Inflammatory macrophage treated with lipopolysaccharide for 4 hours (primary cell): ENCODE data around the gene BMPR1A.

Experiments used
- DNase-seq: peaks from one replicate; pipeline ENCODE4 v3.0.0-alpha.2; 2020

Gene BMPR1A

GRCh38 chr10:86768412-86769062 is 12.1 kb downstream of the BMPR1A start:
- DNase-seq = no peak

DNA sequence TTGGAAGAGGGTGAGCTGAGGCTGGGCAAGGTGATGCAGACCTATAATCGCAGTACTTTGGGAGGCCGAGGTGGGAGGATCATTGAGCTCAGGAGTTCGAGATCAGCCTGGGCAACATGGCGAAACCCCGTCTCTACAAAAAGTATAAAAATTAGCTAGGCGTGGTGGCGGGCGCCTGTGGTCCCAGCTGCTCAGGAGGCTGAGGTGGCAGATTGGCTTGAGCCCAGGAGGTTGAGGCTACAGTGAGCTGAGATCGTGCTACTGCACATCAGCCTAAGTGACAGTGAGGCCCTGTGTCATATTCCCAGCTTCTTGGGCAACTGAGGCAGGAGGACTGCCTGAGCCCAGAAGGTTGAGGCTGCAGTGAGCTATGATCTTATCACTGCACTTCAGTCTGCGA is 13.6 kb downstream of the BMPR1A start:
- DNase-seq = no peak

- no peak for DNase-seq
Observed at GRCh38 chr10:86770412-86770960, 14.1 kb downstream of the BMPR1A start.

GRCh38 chr10:86773498-86773897 is 17.1 kb downstream of the BMPR1A start:
- no peak for DNase-seq

GRCh38 chr10:86775056-86775869 is 18.8 kb downstream of the BMPR1A start:
- DNase-seq = no peak

DNA sequence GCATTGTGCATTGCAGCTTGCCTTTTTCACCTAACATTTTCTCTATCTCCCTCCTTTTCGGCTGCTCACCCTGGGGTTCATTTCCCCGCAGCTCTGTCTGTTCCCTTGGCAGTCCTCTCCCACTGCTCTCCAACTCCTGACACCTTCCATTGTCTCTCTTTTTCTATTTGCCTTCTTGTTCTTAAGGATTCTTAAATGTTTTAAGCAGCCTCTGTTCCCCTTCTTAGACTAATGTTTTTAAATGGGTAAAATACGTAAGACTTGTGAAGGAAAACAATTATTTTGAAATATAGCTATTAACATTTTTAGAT is 19.4 kb downstream of the BMPR1A start:
- no peak for DNase-seq

DNA sequence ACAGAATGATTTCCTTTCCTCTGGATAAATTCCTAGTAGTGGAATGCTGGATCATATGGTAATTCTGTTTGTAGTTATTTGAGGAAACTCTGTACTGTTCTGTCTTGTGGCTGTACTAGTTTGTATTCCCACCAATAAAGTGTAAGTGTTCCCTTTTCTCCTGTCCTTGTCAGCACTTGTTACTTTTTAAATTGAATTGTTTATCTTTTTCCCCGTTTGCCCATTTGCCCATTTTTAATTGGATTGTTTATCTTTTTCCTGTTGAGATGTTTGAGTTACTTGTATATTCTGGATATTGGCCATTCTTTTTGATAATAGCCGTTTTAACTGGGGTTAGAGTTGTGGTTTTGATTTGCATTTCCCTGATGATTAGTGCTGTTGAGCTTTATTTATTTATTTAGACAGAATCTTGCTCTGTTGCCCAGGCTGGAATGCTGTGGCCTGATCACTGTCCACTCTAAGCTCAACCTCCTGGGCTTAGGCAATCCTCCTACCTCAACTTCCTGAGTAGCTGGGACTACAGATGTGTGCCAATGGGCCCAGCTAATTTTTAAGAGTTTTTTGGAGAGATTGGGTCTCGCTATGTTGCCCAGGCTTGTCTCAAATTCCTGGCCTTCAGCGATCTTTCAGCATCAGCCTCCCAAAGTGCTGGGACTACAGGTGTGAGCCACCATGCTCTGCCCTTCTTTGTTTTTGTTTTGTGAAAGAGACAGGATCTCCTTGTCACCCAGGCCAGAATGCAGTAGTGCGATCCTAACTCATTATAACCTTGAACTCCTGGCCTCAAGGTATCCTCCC is 23.0 kb downstream of the BMPR1A start:
- DNase-seq = no peak

- no peak for DNase-seq
Observed at GRCh38 chr10:86782701-86783418, 26.4 kb downstream of the BMPR1A start.

DNA sequence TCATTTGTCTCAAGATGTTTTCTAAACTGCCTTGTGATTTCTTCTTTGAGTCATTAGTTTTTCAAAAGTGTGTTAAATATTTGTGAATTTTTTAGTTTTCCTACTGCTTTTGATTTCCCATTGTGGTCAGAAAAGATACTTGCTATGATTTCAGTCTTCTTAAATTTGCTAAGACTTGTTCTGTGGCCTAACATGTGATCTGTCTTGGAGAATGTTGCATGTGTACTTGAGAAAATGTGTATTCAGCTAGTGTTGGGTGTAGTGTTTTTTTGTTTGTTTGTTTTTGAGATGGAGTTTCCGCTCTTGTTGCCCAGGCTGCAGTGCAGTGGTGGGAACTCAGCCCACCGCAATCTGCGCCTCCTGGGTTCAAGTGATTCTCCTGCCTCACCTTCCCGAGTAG is 28.6 kb downstream of the BMPR1A start:
- no peak for DNase-seq

DNA sequence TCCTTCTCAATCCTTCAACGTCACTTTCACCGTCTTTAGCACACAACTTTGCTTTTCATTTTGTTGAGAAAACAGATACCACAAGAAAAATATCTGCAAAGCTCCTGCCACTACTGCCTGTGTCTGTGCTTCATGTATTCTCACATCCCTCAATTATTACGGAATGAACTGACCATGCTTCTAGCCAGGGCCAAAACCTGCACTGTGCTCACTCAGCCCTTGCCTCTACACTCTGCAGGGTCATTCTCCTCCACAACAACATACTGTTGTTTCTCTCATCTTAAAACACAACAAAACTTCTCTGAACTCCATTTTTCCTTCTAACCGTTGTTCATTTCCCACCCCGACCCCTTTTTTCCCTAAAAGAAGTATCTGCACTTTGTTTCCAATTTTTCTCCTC is 29.5 kb downstream of the BMPR1A start:
- no peak for DNase-seq

DNA sequence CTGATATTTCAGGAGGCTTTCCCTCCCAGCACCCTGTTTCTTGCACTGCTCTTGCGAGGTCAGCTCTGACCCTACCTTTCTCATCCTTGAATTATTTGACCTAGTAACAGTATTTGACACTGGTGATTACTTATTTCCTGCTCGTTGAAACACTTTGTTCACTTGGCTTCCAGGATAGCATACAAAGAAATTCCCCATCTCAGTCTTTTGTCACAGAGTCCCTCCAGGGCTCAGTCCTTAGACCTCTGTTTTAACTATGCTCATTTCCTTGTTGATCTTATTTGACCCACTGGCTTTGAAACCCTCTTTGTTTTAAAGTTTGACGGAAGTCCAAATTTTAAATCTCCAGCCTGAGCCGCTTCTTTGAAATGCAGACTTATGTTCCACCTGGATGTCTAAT is 29.9 kb downstream of the BMPR1A start:
- DNase-seq = no peak

DNA sequence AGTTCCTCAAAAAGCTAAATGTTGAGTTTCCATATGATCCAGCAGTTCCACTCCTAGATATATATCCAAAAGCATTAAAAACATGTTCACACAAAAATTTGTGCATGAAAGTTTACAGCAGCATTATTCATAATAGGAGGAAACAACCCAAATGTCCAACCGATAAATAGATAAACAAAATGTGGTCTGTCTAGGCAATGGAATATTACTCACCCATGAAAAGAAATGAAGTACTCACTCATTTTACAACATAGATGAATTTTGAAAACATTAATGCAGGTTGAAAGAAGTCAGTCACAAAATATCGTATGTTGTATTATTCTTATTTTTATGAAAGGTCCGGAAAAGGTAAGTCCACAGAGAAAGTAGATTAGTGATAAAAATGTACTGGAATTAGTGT is 34.0 kb downstream of the BMPR1A start:
- DNase-seq = no peak

- DNase-seq = no peak
Observed at GRCh38 chr10:86792461-86793167, 36.2 kb downstream of the BMPR1A start.

DNA sequence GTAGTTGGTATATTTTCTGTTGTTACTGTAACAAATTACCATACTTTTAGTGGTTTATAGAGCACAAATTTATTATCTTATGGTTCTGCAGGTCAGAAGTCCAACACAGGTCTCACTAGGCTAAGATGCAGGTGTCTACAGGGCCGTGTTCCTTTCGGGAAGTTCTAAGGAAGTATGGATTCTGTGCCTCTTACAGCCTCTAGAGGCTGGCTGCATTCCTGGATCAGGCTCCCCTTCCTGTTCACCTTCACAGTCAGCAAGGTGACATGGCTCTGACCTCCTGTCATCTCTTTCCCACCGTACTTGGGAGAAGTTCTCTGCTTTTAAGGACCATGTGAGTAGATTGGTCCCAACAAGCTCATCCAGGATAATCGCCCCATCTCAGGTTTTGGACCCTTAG is 37.3 kb downstream of the BMPR1A start:
- no peak for DNase-seq

DNA sequence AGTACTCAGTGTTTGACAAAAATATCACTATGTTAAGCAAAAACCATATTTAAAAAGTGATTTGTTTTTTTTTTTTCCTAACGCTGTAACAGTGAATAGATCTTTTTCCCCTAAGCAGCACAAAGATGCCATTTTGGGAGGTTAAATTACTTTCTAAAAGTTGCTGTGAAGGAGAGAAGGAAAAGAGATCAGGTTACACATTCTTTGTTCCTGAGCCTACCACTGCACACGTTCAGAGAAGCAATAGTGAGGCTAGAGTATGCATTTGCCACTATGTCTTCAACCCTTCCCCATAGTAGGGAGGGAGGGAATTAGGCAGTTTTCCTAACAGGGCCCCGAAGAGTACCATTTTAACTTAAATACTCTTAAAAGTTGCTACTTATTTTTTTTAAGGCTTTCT is 38.9 kb downstream of the BMPR1A start:
- DNase-seq = no peak

DNA sequence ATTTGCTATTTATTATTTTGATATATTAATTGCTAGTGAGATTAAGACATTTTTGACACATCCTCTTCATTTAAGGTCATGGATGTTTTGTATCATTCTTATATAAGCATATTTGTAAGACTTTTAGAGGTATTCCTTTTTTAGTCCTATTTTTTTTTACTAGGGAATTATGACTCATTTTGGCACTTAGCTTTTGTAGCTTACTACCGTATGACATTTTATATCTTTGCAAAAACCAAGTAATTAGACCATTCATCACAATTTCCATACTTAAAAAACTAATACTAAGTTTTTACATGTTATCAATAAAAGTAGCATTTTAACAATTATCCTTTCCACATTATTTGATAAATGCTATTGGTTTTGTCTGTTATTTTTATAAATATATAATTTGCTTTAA is 41.6 kb downstream of the BMPR1A start:
- no peak for DNase-seq

DNA sequence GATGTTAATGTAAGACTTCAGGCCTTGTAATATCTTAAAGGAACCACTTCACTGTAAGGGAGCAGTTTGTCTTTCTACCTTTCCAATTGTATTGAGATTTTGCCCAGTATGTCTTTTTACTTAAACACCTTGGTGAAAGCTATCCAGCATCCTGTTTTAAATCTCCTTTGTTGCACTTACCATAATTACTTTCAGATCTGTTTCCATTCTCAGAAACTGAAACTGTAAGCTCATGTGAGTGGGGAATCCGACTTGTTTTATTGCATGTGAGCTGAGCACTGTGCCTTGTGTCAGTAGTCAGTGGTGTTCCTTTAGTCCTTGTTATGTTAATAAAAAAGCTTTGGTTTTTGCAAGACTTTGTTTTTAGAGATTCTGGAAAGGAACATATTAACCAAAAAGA is 42.2 kb downstream of the BMPR1A start:
- peak; percentile 54 for DNase-seq

GRCh38 chr10:86799188-86799845 is 42.9 kb downstream of the BMPR1A start:
- no peak for DNase-seq

DNA sequence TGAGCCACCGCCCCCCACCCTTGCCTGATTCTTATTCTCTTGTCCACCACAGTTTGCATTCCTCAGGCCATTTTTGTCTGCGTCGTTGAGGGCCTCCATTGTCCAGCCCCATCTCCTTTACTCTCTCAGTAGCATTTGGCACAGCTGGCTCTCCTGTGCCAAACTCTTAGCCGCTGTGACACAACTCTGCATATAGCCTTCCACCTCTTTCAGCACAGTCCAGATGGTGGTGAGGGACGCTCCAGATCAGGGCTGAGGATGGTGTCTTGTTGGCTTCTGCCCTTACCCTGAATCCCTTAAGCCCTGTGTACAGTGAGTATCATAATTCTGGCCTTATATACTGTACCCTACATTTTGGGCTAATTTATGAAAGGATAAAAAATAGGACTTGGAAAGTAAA is 45.6 kb downstream of the BMPR1A start:
- DNase-seq = no peak

GRCh38 chr10:86802473-86803108 is 46.2 kb downstream of the BMPR1A start:
- no peak for DNase-seq

DNA sequence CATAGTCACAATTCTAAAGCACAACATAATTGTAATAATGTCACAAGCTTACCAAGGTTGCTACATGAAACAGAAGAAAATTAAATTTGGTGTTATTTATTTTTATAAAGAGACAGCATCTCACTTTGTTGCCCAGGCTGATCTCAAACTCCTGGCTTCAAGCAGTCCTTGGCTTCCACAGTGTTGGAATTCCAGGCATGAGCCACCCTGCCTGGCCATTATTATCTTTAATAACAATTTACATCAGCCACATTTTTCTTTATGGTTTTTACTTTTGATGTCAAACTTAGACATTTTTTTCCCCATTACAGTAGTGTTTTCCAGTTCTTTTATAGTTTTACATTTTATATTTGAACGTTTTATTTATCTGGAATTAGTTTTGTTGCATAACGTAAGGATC is 46.7 kb downstream of the BMPR1A start:
- no peak for DNase-seq
